Prostate gland (tissue), 2 donors: ENCODE measurements around the gene MCCC1. TPM values are rescaled to one million over a fixed set of nuclear protein-coding genes. Genes with fewer than 3 reads are reported as not detected.

Experiments
- DNase-seq: peaks from one replicate; pipeline ENCODE4 v3.0.0-alpha.2; 2019; ENCODE audit warnings: low spot score
- H3K27ac ChIP-seq, 2 donors: fragments of 200-600 bp; sonication (generic); 2 replicates each; pipeline ENCODE4 v1.5.1; 2017 to 2019
- H3K27me3 ChIP-seq: fragments of 200-600 bp; sonication (generic); replicated peaks from 2 replicates; pipeline ENCODE4 v1.5.1; 2019; ENCODE audit not compliant: insufficient read depth
- H3K36me3 ChIP-seq, 2 donors: fragments of 200-600 bp; sonication (generic); 1 replicate in 1 of 2; 2 replicates in 1 of 2; pipeline versions ENCODE4 v1.5.1 to v1.8.1; 2017 to 2019
- H3K4me1 ChIP-seq: fragments of 200-600 bp; sonication (generic); replicated peaks from 2 replicates; pipeline ENCODE4 v1.5.1; 2019
- H3K4me3 ChIP-seq, 2 donors: fragments of 200-600 bp; sonication (generic); 2 replicates each; pipeline ENCODE4 v1.5.1; 2017 to 2019
- H3K9me3 ChIP-seq: fragments of 200-600 bp; sonication (generic); 2 replicates; pipeline ENCODE4 v1.5.1; 2017
- CTCF ChIP-seq, 4 experiments: fragments of 200-600 bp in 2 of 4; fragments of 450-650 bp in 2 of 4; sonication (generic) in 2 of 4; IDR thresholded peaks; 1 replicate in 3 of 4; 2 replicates in 1 of 4; pipeline ENCODE4 v1.5.1; 2016 to 2019; ENCODE audit warnings: antibody characterized with exemption in 4 of 4, mild to moderate bottlenecking in 2 of 4, moderate library complexity in 2 of 4
- POLR2A ChIP-seq: fragments of 450-650 bp; IDR thresholded peaks from one replicate; pipeline ENCODE4 v1.6.1; 2016; ENCODE audit warnings: antibody characterized with exemption, mild to moderate bottlenecking
- POLR2AphosphoS5 ChIP-seq: sonication (generic); formaldehyde crosslinking; IDR thresholded peaks from one replicate; pipeline ENCODE4 v1.6.1; 2017; ENCODE audit warnings: antibody characterized with exemption
- WGBS: methylation state at CpG from one replicate; pipeline ENCODE4 v1.1.5; 2018; 5-methylcytosine and 5-hydroxymethylcytosine counted together
- intact Hi-C: fragments of 100-400 bp; cut with DNase I; formaldehyde crosslinking; loops from one replicate; pipeline ENCODE4 v1.14.2; 2022
- total RNA-seq, 2 donors: library from RNA; depleted of rRNA; stranded (reverse); fragments of >200 nt; gene quantifications; one replicate each; pipeline ENCODE4 v1.1.0, GENCODE V29; 2016

The MCCC1 gene
- total RNA-seq, 2 donors from 2014 or later: 37.5 to 54.6 TPM

- TF ChIP-seq POLR2AphosphoS5 (no peak), CTCF (IDR thresholded peaks at IDR 0.05) (no peak), POLR2A (no peak)
- Histone ChIP-seq H3K9me3 (no peaks in the 10 kb centered on the region), H3K27ac (no peak overlapping the region), H3K4me3 (no peak overlapping the region), H3K4me1 (no peaks in the 10 kb centered on the region), H3K36me3 (no peaks in the 10 kb centered on the region), H3K27me3 (no peaks in the 10 kb centered on the region)
- WGBS: 51% methylated on average over 6 of the region's 6 CpGs
- intact Hi-C loops: no loop called here
- DNase-seq: no peak
Measured at GRCh38 chr3:183132409-183132808, 33.1 kb upstream of the MCCC1 start.

GRCh38 chr3:183131735-183132134 lies 32.4 kb upstream of the MCCC1 start:
- Histone ChIP-seq H3K4me1 (no peaks in the 10 kb centered on the region), H3K27me3 (no peaks in the 10 kb centered on the region), H3K27ac (no peak overlapping the region), H3K4me3 (no peak overlapping the region), H3K36me3 (no peaks in the 10 kb centered on the region), H3K9me3 (no peaks in the 10 kb centered on the region)
- intact Hi-C loops: no loop called here
- no peak for TF ChIP-seq POLR2AphosphoS5
- no peak for TF ChIP-seq CTCF (IDR thresholded peaks at IDR 0.05)
- no peak for TF ChIP-seq POLR2A
- DNase-seq: no peak
- WGBS: 29% methylated on average over 4 of the region's 4 CpGs

GRCh38 chr3:183131186-183131725 lies 32.0 kb upstream of the MCCC1 start:
- no peak for DNase-seq
- H3K36me3 ChIP-seq: no peaks in the 10 kb centered on the region
- H3K27ac ChIP-seq: no peak overlapping the region
- no peak overlapping the region for H3K4me3 ChIP-seq
- H3K27me3 ChIP-seq: no peaks in the 10 kb centered on the region
- H3K4me1 ChIP-seq: no peaks in the 10 kb centered on the region
- intact Hi-C loops: no loop called here
- 35% methylated on average over 4 of the region's 4 CpGs for WGBS
- no peak for TF ChIP-seq CTCF (IDR thresholded peaks at IDR 0.05)
- no peak for TF ChIP-seq POLR2A
- TF ChIP-seq POLR2AphosphoS5: no peak
- H3K9me3 ChIP-seq: no peaks in the 10 kb centered on the region

GRCh38 chr3:183129243-183129642 lies 29.9 kb upstream of the MCCC1 start:
- intact Hi-C loops: loop anchor here (10.0 kb wide), 1 partner anchor 56 kb away; no protein-coding TSS in a partner anchor
- Histone ChIP-seq H3K27me3 (no peaks in the 10 kb centered on the region), H3K4me3 (no peak overlapping the region), H3K4me1 (no peaks in the 10 kb centered on the region), H3K9me3 (no peaks in the 10 kb centered on the region), H3K27ac (no peak overlapping the region), H3K36me3 (no peaks in the 10 kb centered on the region)
- no peak for DNase-seq
- no peak for TF ChIP-seq POLR2A
- no peak for TF ChIP-seq CTCF (IDR thresholded peaks at IDR 0.05)
- no peak for TF ChIP-seq POLR2AphosphoS5
- 88% methylated on average over 1 of the region's 1 CpG for WGBS

- no peaks in the 10 kb centered on the region for H3K4me1 ChIP-seq
- no peak for TF ChIP-seq POLR2AphosphoS5
- TF ChIP-seq POLR2A: no peak
- TF ChIP-seq CTCF (IDR thresholded peaks at IDR 0.05): no peak
- intact Hi-C loops: loop anchor here (10.0 kb wide), 1 partner anchor 56 kb away; no protein-coding TSS in a partner anchor
- H3K9me3 ChIP-seq: no peaks in the 10 kb centered on the region
- 95% methylated on average over 3 of the region's 3 CpGs for WGBS
- H3K4me3 ChIP-seq: no peak overlapping the region
- no peak overlapping the region for H3K27ac ChIP-seq
- H3K36me3 ChIP-seq: no peaks in the 10 kb centered on the region
- H3K27me3 ChIP-seq: no peaks in the 10 kb centered on the region
- no peak for DNase-seq
Measured at GRCh38 chr3:183128709-183129108, 29.4 kb upstream of the MCCC1 start.
